K562 (cell line): ENCODE data around the gene HOXD12. TPM values are rescaled to one million over a fixed set of nuclear protein-coding genes. Genes with fewer than 3 reads are reported as not detected.

Experiments used
- CC2D1A ChIP-seq: fragments of 450-650 bp; IDR thresholded peaks from 2 replicates; pipeline ENCODE4 v1.6.1; 2017; ENCODE audit warnings: mild to moderate bottlenecking
- DIDO1 ChIP-seq: fragments of 450-650 bp; IDR thresholded peaks from 2 replicates; pipeline ENCODE4 v1.6.1; 2016; ENCODE audit warnings: low read depth, missing biosample characterization, missing genetic modification characterization
- ERF ChIP-seq: fragments of 450-650 bp; formaldehyde crosslinking; IDR thresholded peaks from 2 replicates; pipeline ENCODE4 v1.4.0; 2020; ENCODE audit warnings: mild to moderate bottlenecking, mixed read lengths
- IRF2 ChIP-seq: sonication (generic); formaldehyde crosslinking; IDR thresholded peaks from 2 replicates; pipeline ENCODE4 v1.8.1; 2022; ENCODE audit warnings: mild to moderate bottlenecking, missing genetic modification reagents
- MTA2 ChIP-seq: fragments of 450-650 bp; IDR thresholded peaks from 2 replicates; pipeline ENCODE4 v1.6.1; 2016; ENCODE audit warnings: low read depth
- PRMT5 ChIP-seq: sonication (generic); formaldehyde crosslinking; IDR thresholded peaks from 2 replicates; pipeline ENCODE4 v1.5.0; 2020; ENCODE audit warnings: missing genetic modification reagents
- RBFOX2 ChIP-seq: fragments of 200-400 bp; formaldehyde crosslinking; IDR thresholded peaks from 2 replicates; pipeline ENCODE4 v1.6.1; 2017; ENCODE audit warnings: low read depth, mild to moderate bottlenecking, low read length, moderate library complexity
- SMAD3 ChIP-seq: fragments of 450-650 bp; formaldehyde crosslinking; conservative IDR thresholded peaks from 2 replicates; pipeline ENCODE4 v1.4.0; 2020; ENCODE audit warnings: mild to moderate bottlenecking
- ZBTB7A ChIP-seq: IDR thresholded peaks from 2 replicates; pipeline ENCODE4 v1.6.1; 2011; ENCODE audit warnings: low read depth, mild to moderate bottlenecking, low read length, moderate library complexity, borderline replicate concordance; ENCODE audit not compliant: control insufficient read depth
- ZNF696 ChIP-seq: fragments of 250-450 bp; sonication (Bioruptor Pico); conservative IDR thresholded peaks from 2 replicates; pipeline ENCODE4 v1.4.0; 2020; ENCODE audit warnings: mild to moderate bottlenecking, moderate library complexity
- polyA plus RNA-seq, 8 experiments: library from polyadenylated mRNA; depleted of rRNA in 4 of 8; stranded (reverse) in 5 of 8; unstranded in 3 of 8; fragments of >200 nt; fragmentation: Nextera tagmentation in 2 of 8; fragmentation: Illumina TruSeq in 1 of 8; extraction: Ambion mirVana in 2 of 8; extraction: Trizol in 1 of 8; gene quantifications; 2 replicates each; pipeline versions ENCODE4 v1.2.1 to v1.2.3, GENCODE V29; 2011 to 2014; ENCODE audit warnings: inconsistent platforms in 1 of 8, missing spikeins in 1 of 8
- total RNA-seq, 7 experiments: library from RNA; depleted of rRNA in 6 of 7; stranded (reverse); fragments of >200 nt in 6 of 7; fragmentation: Illumina TruSeq in 2 of 7; extraction: Trizol in 2 of 7; gene quantifications; 2 replicates each; pipeline versions ENCODE4 v1.2.1 to v1.2.3, GENCODE V29; 2011 to 2021; ENCODE audit warnings: low replicate concordance in 1 of 7
- TF ChIP-seq, protein P1 (sequence below): fragments of 450-650 bp; formaldehyde crosslinking; IDR thresholded peaks from 2 replicates; pipeline ENCODE4 v1.4.0; 2020; ENCODE audit warnings: mild to moderate bottlenecking, moderate library complexity
- TF ChIP-seq, protein P2 (sequence below): fragments of 450-650 bp; IDR thresholded peaks from 2 replicates; pipeline ENCODE4 v1.6.1; 2016; ENCODE audit warnings: mild to moderate bottlenecking, moderate library complexity
- TF ChIP-seq, protein P3 (sequence below): fragments of 450-650 bp; conservative IDR thresholded peaks from 2 replicates; pipeline ENCODE4 v1.6.1; 2016; ENCODE audit warnings: missing genetic modification characterization, low read depth, mild to moderate bottlenecking, control low read depth, missing compliant biosample characterization

Gene HOXD12
- total and polyA plus RNA-seq, 9 of the 15 experiments (the other 6 are each of a cell fraction or from before 2014, with no cell fraction given): not detected

- TF ChIP-seq PRMT5 (CRISPR knock-in tag) (no peak), IRF2 (no peak), CC2D1A (no peak), ZBTB7A (no peak), ZNF696 (CRISPR knock-in tag) (no peak), MTA2 (no peak), RBFOX2 (peak; percentile 40; the same call in 1 of the 2 replicates), DIDO1 (tag) (no peak), ERF (CRISPR knock-in tag) (0 out of 2 replicates have a peak, but pooled peaks have one; percentile 45), SMAD3 (CRISPR knock-in tag) (no peak)
- TF ChIP-seq, protein P1, sequence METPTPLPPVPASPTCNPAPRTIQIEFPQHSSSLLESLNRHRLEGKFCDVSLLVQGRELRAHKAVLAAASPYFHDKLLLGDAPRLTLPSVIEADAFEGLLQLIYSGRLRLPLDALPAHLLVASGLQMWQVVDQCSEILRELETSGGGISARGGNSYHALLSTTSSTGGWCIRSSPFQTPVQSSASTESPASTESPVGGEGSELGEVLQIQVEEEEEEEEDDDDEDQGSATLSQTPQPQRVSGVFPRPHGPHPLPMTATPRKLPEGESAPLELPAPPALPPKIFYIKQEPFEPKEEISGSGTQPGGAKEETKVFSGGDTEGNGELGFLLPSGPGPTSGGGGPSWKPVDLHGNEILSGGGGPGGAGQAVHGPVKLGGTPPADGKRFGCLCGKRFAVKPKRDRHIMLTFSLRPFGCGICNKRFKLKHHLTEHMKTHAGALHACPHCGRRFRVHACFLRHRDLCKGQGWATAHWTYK (CRISPR knock-in tag): no peak
- TF ChIP-seq, protein P2, sequence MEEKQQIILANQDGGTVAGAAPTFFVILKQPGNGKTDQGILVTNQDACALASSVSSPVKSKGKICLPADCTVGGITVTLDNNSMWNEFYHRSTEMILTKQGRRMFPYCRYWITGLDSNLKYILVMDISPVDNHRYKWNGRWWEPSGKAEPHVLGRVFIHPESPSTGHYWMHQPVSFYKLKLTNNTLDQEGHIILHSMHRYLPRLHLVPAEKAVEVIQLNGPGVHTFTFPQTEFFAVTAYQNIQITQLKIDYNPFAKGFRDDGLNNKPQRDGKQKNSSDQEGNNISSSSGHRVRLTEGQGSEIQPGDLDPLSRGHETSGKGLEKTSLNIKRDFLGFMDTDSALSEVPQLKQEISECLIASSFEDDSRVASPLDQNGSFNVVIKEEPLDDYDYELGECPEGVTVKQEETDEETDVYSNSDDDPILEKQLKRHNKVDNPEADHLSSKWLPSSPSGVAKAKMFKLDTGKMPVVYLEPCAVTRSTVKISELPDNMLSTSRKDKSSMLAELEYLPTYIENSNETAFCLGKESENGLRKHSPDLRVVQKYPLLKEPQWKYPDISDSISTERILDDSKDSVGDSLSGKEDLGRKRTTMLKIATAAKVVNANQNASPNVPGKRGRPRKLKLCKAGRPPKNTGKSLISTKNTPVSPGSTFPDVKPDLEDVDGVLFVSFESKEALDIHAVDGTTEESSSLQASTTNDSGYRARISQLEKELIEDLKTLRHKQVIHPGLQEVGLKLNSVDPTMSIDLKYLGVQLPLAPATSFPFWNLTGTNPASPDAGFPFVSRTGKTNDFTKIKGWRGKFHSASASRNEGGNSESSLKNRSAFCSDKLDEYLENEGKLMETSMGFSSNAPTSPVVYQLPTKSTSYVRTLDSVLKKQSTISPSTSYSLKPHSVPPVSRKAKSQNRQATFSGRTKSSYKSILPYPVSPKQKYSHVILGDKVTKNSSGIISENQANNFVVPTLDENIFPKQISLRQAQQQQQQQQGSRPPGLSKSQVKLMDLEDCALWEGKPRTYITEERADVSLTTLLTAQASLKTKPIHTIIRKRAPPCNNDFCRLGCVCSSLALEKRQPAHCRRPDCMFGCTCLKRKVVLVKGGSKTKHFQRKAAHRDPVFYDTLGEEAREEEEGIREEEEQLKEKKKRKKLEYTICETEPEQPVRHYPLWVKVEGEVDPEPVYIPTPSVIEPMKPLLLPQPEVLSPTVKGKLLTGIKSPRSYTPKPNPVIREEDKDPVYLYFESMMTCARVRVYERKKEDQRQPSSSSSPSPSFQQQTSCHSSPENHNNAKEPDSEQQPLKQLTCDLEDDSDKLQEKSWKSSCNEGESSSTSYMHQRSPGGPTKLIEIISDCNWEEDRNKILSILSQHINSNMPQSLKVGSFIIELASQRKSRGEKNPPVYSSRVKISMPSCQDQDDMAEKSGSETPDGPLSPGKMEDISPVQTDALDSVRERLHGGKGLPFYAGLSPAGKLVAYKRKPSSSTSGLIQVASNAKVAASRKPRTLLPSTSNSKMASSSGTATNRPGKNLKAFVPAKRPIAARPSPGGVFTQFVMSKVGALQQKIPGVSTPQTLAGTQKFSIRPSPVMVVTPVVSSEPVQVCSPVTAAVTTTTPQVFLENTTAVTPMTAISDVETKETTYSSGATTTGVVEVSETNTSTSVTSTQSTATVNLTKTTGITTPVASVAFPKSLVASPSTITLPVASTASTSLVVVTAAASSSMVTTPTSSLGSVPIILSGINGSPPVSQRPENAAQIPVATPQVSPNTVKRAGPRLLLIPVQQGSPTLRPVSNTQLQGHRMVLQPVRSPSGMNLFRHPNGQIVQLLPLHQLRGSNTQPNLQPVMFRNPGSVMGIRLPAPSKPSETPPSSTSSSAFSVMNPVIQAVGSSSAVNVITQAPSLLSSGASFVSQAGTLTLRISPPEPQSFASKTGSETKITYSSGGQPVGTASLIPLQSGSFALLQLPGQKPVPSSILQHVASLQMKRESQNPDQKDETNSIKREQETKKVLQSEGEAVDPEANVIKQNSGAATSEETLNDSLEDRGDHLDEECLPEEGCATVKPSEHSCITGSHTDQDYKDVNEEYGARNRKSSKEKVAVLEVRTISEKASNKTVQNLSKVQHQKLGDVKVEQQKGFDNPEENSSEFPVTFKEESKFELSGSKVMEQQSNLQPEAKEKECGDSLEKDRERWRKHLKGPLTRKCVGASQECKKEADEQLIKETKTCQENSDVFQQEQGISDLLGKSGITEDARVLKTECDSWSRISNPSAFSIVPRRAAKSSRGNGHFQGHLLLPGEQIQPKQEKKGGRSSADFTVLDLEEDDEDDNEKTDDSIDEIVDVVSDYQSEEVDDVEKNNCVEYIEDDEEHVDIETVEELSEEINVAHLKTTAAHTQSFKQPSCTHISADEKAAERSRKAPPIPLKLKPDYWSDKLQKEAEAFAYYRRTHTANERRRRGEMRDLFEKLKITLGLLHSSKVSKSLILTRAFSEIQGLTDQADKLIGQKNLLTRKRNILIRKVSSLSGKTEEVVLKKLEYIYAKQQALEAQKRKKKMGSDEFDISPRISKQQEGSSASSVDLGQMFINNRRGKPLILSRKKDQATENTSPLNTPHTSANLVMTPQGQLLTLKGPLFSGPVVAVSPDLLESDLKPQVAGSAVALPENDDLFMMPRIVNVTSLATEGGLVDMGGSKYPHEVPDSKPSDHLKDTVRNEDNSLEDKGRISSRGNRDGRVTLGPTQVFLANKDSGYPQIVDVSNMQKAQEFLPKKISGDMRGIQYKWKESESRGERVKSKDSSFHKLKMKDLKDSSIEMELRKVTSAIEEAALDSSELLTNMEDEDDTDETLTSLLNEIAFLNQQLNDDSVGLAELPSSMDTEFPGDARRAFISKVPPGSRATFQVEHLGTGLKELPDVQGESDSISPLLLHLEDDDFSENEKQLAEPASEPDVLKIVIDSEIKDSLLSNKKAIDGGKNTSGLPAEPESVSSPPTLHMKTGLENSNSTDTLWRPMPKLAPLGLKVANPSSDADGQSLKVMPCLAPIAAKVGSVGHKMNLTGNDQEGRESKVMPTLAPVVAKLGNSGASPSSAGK: peak; percentile 85
- TF ChIP-seq, protein P3, sequence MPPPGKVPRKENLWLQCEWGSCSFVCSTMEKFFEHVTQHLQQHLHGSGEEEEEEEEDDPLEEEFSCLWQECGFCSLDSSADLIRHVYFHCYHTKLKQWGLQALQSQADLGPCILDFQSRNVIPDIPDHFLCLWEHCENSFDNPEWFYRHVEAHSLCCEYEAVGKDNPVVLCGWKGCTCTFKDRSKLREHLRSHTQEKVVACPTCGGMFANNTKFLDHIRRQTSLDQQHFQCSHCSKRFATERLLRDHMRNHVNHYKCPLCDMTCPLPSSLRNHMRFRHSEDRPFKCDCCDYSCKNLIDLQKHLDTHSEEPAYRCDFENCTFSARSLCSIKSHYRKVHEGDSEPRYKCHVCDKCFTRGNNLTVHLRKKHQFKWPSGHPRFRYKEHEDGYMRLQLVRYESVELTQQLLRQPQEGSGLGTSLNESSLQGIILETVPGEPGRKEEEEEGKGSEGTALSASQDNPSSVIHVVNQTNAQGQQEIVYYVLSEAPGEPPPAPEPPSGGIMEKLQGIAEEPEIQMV (tag): no peak
Observed at GRCh38 chr2:176080540-176081375, 18.8 kb upstream of the HOXD12 start (continued).
